ENCODE data around the gene TMEM72. TPM values are rescaled to one million over a fixed set of nuclear protein-coding genes. Genes with fewer than 3 reads are reported as not detected.

The TMEM72 gene
- total and polyA plus RNA-seq, 2 donors (not counting 3 experiments of a cell fraction or from before 2014, with no cell fraction given): not detected

- ChIA-PET CTCF (no interaction called here), POLR2A (no interaction called here)
- H3K9ac ChIP-seq (replicated peaks; ENCODE audit: extremely low read depth, insufficient read depth, low read length): no peak overlapping the region
- H3K27ac ChIP-seq (ENCODE audit: insufficient read depth, low read depth, low read length): no peak overlapping the region
- H2AFZ ChIP-seq (ENCODE audit: low read depth, low read length): no peak overlapping the region
- no peaks in the 10 kb centered on the region for H3K9me3 ChIP-seq (replicated peaks; ENCODE audit: control insufficient read depth, insufficient read depth, low read length)
- no peak for DNase-seq (ENCODE audit: low read depth, low spot score)
- no peak overlapping the region for H3K4me2 ChIP-seq (ENCODE audit: insufficient read depth, low read length)
- peaks cover 7% of the 10 kb centered on the region for H3K4me1 ChIP-seq (ENCODE audit: control insufficient read depth, extremely low read depth, insufficient read depth, low read length)
- no peaks in the 10 kb centered on the region for H3K36me3 ChIP-seq (ENCODE audit: control insufficient read depth in 2 of 2, extremely low read depth in 1 of 2, insufficient read depth in 2 of 2, low read length in 2 of 2)
- H3K79me2 ChIP-seq (ENCODE audit: control insufficient read depth, insufficient read depth, low read length): no peaks in the 10 kb centered on the region
- TF ChIP-seq GATA2 (IDR thresholded peaks at IDR 0.05; ENCODE audit: insufficient read depth, insufficient read length, low read depth, low read length) (no peak), EZH2 (IDR thresholded peaks at IDR 0.05; ENCODE audit: borderline replicate concordance, low read depth, low read length, severe bottlenecking) (no peak)
- TF ChIP-seq, protein P1, sequence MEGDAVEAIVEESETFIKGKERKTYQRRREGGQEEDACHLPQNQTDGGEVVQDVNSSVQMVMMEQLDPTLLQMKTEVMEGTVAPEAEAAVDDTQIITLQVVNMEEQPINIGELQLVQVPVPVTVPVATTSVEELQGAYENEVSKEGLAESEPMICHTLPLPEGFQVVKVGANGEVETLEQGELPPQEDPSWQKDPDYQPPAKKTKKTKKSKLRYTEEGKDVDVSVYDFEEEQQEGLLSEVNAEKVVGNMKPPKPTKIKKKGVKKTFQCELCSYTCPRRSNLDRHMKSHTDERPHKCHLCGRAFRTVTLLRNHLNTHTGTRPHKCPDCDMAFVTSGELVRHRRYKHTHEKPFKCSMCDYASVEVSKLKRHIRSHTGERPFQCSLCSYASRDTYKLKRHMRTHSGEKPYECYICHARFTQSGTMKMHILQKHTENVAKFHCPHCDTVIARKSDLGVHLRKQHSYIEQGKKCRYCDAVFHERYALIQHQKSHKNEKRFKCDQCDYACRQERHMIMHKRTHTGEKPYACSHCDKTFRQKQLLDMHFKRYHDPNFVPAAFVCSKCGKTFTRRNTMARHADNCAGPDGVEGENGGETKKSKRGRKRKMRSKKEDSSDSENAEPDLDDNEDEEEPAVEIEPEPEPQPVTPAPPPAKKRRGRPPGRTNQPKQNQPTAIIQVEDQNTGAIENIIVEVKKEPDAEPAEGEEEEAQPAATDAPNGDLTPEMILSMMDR (IDR thresholded peaks at IDR 0.05; ENCODE audit: extremely low read depth in 1 of 2, insufficient read depth in 1 of 2, low read depth in 1 of 2, low read length in 2 of 2): no peak
- no peaks in the 10 kb centered on the region for H3K9me1 ChIP-seq (replicated peaks; ENCODE audit: control insufficient read depth, extremely low read depth, insufficient read depth, low read length)
- dilution Hi-C loops (cut with MboI; ENCODE audit: extremely low pct_ligation_motif_present, low sequenced_read_pairs) (no loop called here), intact Hi-C loops (cut with micrococcal nuclease) (loop anchor here (2.0 kb wide), 1 partner anchor 43 kb away; no protein-coding TSS in a partner anchor)
- no TSS peak for BruUV-seq (replicated peaks)
- no peaks in the 10 kb centered on the region for H4K20me1 ChIP-seq (replicated peaks; ENCODE audit: control insufficient read depth, extremely low read depth, insufficient read depth, low read length)
- peaks cover 2 to 3% of the 10 kb centered on the region in 2 experiments for H3K27me3 ChIP-seq (ENCODE audit: control insufficient read depth in 2 of 2, insufficient read depth in 2 of 2, low read length in 2 of 2)
- no peak overlapping the region for H3K4me3 ChIP-seq (replicated peaks in 1 of 3; ENCODE audit: insufficient read depth in 1 of 3, low read depth in 1 of 3, low read length in 3 of 3)
- FAIRE-seq: no peak
Measured at GRCh38 chr10:44880090-44880715, 30.9 kb upstream of the TMEM72 start.

DNA sequence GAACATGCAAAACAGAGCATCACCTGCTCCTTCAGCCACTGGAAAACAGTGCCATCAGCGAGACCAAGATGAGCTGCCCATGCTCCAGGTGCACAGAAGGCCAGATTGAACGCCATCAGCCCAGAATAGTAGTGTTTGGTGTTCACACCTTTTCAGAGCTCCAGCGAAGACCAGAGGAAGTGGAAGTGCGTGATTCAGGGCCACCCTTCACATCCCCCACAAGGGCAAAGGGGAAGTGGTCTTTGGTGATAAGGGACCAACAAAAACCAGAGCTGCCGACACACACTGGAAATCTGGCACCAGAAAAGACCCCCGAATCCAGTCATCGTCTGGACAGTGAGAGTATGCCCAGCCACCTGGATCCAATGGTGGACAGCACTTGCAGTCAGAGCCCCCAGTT lies 29.5 kb upstream of the TMEM72 start:
- Histone ChIP-seq H3K9ac (replicated peaks; ENCODE audit: extremely low read depth, insufficient read depth, low read length) (no peak overlapping the region), H3K36me3 (ENCODE audit: control insufficient read depth in 2 of 2, extremely low read depth in 1 of 2, insufficient read depth in 2 of 2, low read length in 2 of 2) (no peaks in the 10 kb centered on the region), H3K27ac (ENCODE audit: insufficient read depth, low read depth, low read length) (no peak overlapping the region), H3K9me3 (replicated peaks; ENCODE audit: control insufficient read depth, insufficient read depth, low read length) (no peaks in the 10 kb centered on the region), H2AFZ (ENCODE audit: low read depth, low read length) (no peak overlapping the region), H3K27me3 (ENCODE audit: control insufficient read depth in 2 of 2, insufficient read depth in 2 of 2, low read length in 2 of 2) (peaks cover 2 to 3% of the 10 kb centered on the region in 2 experiments), H3K4me2 (ENCODE audit: insufficient read depth, low read length) (no peak overlapping the region), H3K9me1 (replicated peaks; ENCODE audit: control insufficient read depth, extremely low read depth, insufficient read depth, low read length) (no peaks in the 10 kb centered on the region), H4K20me1 (replicated peaks; ENCODE audit: control insufficient read depth, extremely low read depth, insufficient read depth, low read length) (no peaks in the 10 kb centered on the region), H3K4me1 (ENCODE audit: control insufficient read depth, extremely low read depth, insufficient read depth, low read length) (peaks cover 7% of the 10 kb centered on the region), H3K79me2 (ENCODE audit: control insufficient read depth, insufficient read depth, low read length) (no peaks in the 10 kb centered on the region), H3K4me3 (replicated peaks in 1 of 3; ENCODE audit: insufficient read depth in 1 of 3, low read depth in 1 of 3, low read length in 3 of 3) (no peak overlapping the region)
- no peak for FAIRE-seq
- dilution Hi-C loops (cut with MboI; ENCODE audit: extremely low pct_ligation_motif_present, low sequenced_read_pairs) (no loop called here), intact Hi-C loops (cut with micrococcal nuclease) (loop anchor here (2.0 kb wide), 1 partner anchor 41 kb away; no protein-coding TSS in a partner anchor)
- ChIA-PET POLR2A (no interaction called here), CTCF (no interaction called here)
- TF ChIP-seq POLR2A (IDR thresholded peaks at IDR 0.05; ENCODE audit: low read depth, low read length) (no peak), FOS (IDR thresholded peaks at IDR 0.05; ENCODE audit: borderline replicate concordance, insufficient read depth, low read length) (no peak), POLR2AphosphoS5 (IDR thresholded peaks at IDR 0.05; ENCODE audit: insufficient read depth, low read depth, low read length) (no peak)
- no TSS peak for BruUV-seq (replicated peaks)
- DNase-seq (ENCODE audit: low read depth, low spot score): no peak
